ENCODE measurements around the gene TRMT10A. TPM values are rescaled to one million over a fixed set of nuclear protein-coding genes. Genes with fewer than 3 reads are reported as not detected.

TRMT10A gene
- total RNA-seq, 1 experiment from 2014 or later: 4.6 TPM

DNA sequence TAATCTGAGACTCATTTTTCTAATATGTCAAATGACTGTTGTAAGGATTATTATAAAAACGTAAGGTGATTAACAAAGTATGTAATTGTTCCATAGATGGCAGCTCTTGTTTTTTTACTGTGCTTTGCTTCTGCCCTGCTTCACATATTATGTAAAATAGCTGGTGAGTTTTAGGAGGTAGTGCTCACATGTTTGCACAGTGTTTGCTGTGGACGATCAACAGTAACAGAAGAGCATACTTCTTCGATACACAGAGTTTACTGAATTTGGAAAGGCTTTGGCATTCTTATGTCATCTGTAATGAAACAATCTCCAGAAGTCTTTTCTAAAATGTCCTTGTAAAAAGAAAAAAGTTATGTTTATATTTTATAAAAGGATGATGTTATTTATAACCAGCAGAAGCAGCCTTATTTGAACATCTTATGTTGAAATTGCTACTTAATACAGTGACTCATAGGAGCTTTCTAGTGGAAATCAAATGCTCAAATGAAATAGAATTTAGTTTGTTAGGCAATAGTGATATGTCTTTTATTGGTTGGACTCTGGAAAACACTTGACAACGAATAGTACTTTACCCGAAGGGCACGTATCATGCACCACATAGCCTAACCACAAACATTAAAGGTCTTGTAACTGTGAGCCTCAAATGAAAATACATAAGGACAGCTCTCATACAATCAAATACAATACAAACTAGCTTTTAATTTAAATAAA, 8.8 kb upstream of the TRMT10A start:
- Histone ChIP-seq H3K23me2 (ENCODE audit: insufficient read length, low read depth, low read length, poor library complexity, severe bottlenecking) (no peaks in the 10 kb centered on the region), H3K4ac (ENCODE audit: low read depth, low read length) (no peak overlapping the region), H2AK5ac (ENCODE audit: insufficient read length, low read length) (no peak overlapping the region), H2AFZ (ENCODE audit: low read length) (no peak overlapping the region), H2BK120ac (ENCODE audit: low read depth, low read length, poor library complexity, severe bottlenecking) (no peak overlapping the region), H3K56ac (ENCODE audit: insufficient read length, low read depth, low read length) (no peak overlapping the region), H4K5ac (ENCODE audit: insufficient read length, low read depth, low read length) (no peak overlapping the region), H2BK12ac (ENCODE audit: insufficient read length, low read depth, low read length) (no peak overlapping the region), H3K4me2 (ENCODE audit: insufficient read depth, insufficient read length, low read length) (no peak overlapping the region), H3K27me3 (ENCODE audit: insufficient read depth, low read length) (no peaks in the 10 kb centered on the region), H3K9ac (ENCODE audit: extremely low read depth, insufficient read length, low read length) (no peak overlapping the region), H2BK20ac (ENCODE audit: low read depth, low read length, poor library complexity, severe bottlenecking) (no peak overlapping the region), H4K8ac (replicated peaks; ENCODE audit: insufficient read length, low read depth, low read length) (no peak overlapping the region), H3T11ph (ENCODE audit: low read length) (no peak overlapping the region), H2BK5ac (ENCODE audit: insufficient read length, low read length) (no peak overlapping the region), H3K27ac (ENCODE audit: insufficient read length, low read depth, low read length) (no peak overlapping the region), H3K18ac (ENCODE audit: insufficient read length, low read depth, low read length) (no peak overlapping the region), H3K79me2 (ENCODE audit: insufficient read depth, low read length) (no peaks in the 10 kb centered on the region), H3K4me1 (ENCODE audit: insufficient read depth, low read length) (no peaks in the 10 kb centered on the region; the same call in 1 of the 2 replicates), H2BK15ac (ENCODE audit: low read depth, low read length) (no peak overlapping the region), H4K91ac (ENCODE audit: insufficient read length, low read depth, low read length) (no peak overlapping the region), H3K9me3 (ENCODE audit: control insufficient read depth, low read depth, low read length) (no peaks in the 10 kb centered on the region), H4K20me1 (ENCODE audit: control insufficient read depth, insufficient read depth, insufficient read length) (no peaks in the 10 kb centered on the region), H3K23ac (ENCODE audit: insufficient read length, low read depth, low read length) (no peak overlapping the region), H3K14ac (ENCODE audit: insufficient read depth, low read length) (no peak overlapping the region), H3K79me1 (ENCODE audit: insufficient read depth, low read depth, low read length, poor library complexity, severe bottlenecking) (no peaks in the 10 kb centered on the region)
- no peak for TF ChIP-seq CTCF (conservative IDR thresholded peaks at IDR 0.05)
- Mint-ChIP-seq H3K9me3 (no peaks in the 10 kb centered on the region), H3K27me3 (ENCODE audit: low read depth) (no peaks in the 10 kb centered on the region), H3K36me3 (ENCODE audit: insufficient read depth in 1 of 3, low read depth in 3 of 3) (no peaks in the 10 kb centered on the region), H3K4me3 (no peak overlapping the region), H3K27ac (no peak overlapping the region), H3K4me1 (peaks cover 9 to 11% of the 10 kb centered on the region in 2 experiments)
- no CpG with 5 or more reads among the region's 6 CpGs for WGBS (ENCODE audit: extremely low coverage, insufficient read length, low lambda C conversion rate)
- DNase-seq: no peak

All from H9 (cell line).